GM19328 (cell line): ENCODE measurements around the gene LACTBL1.
"Not testable (repeated sequence)": the region's sequence is repeated elsewhere in the genome, so short reads cannot be mapped to it uniquely, and the experiment has no call there.

ENCODE experiments used
- ATAC-seq: cut with Tn5 transposase; IDR thresholded peaks from one replicate; pipeline ENCODE4 v1.9.1; 2021; ENCODE audit warnings: mild to moderate bottlenecking, moderate library complexity; ENCODE audit not compliant: unreplicated experiment

LACTBL1 gene, protein sequence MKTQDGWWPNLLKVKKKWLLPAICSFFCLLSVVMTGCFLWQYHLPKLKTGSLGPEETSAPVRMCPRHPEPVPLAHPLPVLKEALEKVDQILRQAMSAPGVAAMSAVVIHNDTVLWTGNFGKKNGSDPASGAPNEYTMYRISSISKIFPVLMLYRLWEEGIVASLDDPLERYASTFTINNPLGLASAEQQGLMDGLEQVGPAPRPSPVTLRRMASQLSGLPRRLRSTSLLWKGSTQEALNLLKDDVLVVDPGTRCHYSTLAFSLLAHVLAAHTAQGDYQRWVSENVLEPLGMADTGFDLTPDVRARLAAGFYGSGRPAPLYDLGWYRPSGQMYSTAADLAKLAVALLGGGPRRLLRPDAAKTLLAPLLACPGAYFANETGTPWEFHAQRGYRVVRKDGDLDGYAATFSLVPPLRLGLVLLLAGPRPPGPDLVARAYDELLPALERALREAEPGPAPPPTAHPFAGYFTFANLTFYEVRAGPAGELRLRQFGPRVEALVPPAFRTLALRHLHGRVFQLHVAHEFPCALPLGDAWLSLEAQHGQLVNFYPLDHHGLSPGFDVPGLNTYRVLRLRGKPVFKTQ

DNA sequence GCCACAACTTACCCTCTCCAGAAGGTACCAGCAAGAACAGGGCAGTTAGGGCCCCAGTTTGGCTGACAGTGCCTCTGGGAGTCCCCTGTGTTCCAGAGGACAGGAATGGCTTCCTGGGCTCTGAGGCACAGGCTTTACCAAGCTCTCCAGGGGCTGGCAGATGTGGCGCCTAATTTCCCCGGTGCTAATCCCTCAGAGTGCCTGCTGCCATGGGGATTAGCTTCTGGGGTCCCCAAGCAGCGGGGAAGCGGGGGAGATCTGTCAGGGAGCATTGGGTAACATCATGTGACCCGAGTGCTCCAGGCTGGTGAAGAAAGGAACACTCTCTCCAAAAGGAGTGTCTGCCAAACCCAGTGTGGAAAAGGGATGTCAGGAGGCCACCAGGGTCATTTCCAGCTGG, at the start of gene LACTBL1:
Gene LACTBL1, minus strand, starts transcription at position 107 of the 400 bp plus-strand sequence. CDS start 550 bp downstream, outside the sequence.
- ATAC-seq, result no peak

DNA sequence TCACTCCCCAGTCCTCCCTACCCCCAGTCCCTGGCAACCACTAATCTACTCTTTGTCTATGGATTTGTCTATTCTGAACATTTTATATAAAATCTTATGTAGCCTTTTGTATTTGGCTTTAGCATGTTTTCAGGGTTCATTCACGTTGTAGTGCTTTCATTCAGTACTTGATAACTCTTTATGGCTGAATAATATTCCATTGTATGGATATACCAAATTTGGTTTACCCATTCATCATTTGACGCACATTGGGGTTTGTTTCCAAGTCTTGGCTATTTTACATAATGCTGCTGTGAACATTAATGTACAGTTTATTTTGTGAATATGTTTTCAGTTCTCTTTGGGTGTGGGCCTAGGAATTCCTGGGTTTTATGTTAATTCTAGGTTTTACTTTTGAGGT, 49.2 kb upstream of the LACTBL1 start:
- ATAC-seq, result no peak

DNA sequence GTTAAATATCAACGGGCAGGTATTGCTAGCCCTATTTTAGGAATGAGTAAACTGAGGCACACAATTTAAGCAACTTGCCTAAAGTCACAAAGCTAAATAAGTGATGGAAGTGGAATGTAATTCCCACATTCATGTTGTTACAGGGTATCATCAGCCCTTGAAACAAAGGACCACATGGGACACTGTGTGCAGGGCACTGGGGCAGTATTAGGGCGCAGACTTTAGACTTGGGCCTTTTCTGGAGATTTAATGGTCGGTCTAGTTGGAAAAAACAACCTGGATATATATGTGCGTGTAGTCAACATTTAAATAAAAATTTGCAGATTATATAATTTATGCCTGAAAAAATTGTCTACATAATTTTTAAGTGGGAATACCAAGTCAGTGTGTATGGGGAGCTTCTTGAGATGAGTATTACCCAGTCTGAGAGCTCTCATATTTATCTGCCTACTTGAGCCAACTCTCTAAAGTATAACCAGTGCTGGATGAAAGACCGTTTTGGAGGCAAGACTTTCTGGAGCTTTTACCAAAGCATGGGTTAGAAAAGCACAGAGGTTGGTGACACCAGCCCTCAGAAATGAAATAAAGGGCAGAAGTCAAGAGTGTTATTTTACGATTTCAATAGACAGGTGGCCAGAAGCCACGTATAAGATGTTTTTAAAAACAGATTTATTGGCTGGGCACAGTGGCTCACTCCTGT, 48.2 kb upstream of the LACTBL1 start:
- ATAC-seq, result no peak

DNA sequence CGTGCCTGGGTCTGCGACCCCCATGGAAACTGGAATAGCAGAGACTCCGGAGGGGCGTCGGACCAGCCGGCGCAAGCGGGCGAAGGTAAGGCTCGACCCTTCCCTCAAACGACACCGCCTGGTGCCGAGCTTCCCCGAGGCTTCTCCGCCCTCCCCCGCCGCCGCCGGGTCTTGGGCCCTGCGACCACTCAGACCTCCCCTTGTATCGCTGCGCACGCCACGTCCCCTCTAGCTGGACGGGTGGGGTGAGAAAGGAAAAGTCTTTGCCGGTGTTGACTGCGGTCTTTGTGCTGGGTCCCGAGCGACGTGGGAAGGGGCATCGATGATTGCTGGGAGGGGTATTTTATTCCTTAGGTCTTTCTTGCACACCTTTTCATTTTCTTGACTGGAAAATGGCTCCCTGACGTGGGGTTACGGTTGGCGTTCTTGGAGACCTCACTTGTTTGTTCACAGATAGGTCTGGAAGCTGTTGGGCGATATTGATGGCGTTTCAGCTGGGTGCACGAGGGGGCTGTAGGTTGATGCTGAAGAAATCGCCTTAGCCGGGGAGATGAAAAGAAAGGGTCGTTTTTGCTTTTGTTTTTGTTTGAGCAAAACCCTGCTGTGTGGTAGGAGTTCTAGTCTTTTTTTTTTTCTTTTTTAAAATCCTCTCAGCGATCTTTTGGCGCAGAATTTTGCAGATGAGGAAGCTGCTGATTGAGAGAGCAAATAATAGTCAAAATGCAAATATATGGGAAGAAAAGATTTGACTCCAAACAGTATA, 47.4 kb upstream of the LACTBL1 start:
- ATAC-seq, result no peak

DNA sequence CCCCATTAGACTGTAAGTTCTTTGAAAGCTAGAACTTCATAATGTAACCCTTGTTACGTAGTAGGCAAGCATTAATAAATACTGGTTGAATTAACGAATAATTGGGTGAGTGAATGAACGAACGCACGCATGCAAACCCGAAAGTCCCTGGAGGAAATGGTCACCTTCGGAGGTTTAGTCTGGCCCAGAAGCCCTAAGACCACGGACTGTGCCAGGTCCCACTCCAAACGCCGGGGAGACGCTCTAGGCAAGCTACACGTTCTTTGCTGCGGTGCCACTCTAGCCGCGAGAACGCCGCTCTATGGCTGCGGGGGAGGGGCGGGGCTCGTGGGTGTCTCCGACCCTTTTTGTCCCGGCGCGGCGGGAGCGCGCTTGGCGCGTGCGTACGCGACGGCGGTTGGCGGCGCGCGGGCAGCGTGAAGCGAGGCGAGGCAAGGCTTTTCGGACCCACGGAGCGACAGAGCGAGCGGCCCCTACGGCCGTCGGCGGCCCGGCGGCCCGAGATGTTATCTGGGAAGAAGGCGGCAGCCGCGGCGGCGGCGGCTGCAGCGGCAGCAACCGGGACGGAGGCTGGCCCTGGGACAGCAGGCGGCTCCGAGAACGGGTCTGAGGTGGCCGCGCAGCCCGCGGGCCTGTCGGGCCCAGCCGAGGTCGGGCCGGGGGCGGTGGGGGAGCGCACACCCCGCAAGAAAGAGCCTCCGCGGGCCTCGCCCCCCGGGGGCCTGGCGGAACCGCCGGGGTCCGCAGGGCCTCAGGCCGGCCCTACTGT, 46.6 kb upstream of the LACTBL1 start, which contains the start of gene KDM1A:
Gene KDM1A, plus strand, starts transcription at position 375 of the 769 bp plus-strand sequence. Its CDS starts 129 bp downstream, at position 504.
- peak; percentile 94 for ATAC-seq

DNA sequence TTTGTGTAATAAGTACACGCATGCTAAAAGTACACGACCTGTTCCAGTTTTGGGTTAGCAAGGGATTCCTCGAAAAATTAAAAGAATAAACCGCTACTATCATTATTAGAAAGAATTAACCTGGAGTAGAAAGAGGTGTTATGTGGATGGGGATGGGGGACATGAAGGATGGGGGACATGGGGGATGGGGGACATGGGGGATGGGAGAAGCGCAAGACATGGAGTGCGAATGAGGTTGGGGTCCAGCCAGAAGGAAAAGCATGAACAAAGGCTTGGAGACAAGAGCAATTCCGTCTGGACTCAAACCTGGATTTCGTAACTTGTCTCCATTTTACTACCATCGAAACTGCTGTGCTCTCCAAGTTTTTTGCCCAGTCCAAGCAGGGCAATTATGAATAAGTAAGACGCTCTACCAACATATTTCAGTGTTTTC, 46.0 kb upstream of the LACTBL1 start:
- no peak for ATAC-seq

DNA sequence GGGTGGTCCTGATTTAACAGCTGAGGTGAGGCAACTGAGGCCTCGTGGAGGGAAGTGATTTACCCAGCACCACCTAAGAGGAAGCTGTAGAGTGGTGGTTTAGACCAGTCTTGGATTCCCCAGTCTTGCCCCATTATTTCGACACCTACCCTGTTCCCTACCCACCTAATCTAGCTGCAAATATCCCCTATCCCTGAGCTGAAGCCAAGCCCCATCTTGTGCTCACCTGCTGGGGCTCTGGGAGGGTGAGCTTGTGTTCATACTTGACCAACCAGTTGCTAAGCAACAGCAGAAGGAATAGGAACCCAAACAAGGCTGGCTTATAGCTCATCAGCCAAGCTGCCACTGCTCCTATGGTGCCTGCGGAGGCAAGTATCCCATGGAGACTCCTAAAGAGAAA, 41.0 kb upstream of the LACTBL1 start:
- ATAC-seq, result no peak

DNA sequence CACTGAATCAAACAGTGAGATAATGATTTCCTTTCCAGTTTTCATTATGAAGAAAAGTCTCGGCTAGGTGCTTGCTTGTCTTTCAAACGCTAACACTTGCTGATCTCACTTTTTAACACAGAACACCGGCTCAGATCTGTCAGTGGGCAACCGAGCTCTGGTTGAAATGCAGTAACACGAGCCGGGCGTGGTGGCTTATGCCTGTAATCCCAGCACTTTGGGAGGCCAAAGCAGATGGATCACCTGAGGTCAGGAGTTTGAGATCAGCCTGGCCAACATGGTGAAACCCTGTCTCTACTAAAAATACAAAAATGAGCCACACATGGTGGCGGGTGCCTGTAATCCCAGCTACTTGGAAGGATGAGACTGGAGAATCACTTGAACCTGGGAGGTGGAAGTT, 37.4 kb upstream of the LACTBL1 start:
- not testable (repeated sequence) for ATAC-seq

DNA sequence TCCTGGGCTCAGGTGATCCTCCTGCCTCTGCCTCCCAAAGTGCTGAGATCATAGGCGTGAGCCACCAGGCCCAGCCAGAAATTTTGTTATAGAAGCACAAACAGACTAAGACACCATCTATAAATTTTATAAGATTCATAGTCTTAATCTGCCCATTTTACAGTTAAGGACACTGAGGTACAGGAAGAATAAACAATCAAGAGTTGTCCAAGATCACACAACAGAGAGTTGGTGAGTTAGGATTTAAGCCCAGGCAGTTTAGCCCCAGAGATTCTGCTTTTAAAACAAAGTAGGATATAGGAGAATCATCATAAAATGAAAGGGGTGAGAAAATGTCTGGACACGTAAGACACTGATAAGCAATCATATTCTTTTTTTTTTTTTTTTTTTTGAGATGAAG, 36.2 kb upstream of the LACTBL1 start:
- ATAC-seq, result no peak

DNA sequence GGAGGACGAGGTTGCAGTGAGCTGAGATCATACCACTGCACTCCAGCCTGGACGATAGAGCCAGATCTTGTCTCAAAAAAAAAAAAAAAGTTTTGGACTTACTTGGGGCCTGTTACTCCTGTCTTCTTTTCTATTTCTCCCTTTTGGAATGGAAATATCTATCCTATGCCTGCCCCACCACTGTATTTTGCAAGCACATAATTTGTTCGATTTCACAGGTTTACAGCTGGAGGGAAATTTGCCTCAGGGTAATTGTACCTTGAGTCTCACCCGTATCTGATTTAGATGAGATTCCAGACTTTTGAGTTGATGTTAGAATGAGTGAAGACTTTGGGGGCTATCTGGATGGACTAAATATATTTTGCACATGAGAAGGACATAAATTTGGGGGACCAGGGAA, 34.4 kb upstream of the LACTBL1 start:
- ATAC-seq, result no peak

DNA sequence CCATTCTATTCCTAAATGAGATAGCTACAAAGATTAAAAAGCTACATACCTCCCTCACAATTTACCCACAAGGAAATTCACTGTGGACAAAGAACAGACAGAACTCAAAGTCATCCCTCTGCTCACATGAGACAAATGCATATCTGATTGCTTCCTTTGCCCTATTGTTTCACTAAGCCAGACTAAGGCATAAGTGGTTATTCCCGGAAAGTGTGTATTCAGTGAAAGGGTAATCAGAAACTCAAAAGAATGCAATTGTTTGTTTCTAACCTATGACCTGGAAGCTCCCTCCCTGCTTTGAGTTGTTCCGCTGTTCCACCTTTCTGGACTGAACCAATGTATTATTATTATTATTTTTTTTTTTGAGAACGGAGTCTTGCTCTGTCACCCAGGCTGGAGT, 32.1 kb upstream of the LACTBL1 start:
- not testable (repeated sequence) for ATAC-seq

DNA sequence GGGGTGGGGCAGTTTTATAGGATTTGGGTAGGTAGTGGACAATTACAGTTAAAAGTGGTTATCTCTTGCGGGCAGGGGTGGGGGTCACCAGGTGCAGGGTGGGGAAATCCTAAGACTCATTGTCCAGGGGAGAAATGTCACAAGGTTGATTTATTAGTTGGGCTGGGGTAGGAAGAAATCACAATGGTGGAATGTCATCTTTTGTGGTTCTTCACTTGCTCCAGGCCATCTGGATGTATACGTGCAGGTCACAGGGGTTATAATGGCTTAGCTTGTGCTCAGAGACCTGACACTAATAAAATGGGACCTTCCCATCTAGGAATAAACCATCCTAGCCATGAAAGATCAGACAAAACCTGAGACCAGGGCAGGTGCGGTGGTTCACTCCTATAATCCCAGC, 31.4 kb upstream of the LACTBL1 start:
- ATAC-seq, result no peak

DNA sequence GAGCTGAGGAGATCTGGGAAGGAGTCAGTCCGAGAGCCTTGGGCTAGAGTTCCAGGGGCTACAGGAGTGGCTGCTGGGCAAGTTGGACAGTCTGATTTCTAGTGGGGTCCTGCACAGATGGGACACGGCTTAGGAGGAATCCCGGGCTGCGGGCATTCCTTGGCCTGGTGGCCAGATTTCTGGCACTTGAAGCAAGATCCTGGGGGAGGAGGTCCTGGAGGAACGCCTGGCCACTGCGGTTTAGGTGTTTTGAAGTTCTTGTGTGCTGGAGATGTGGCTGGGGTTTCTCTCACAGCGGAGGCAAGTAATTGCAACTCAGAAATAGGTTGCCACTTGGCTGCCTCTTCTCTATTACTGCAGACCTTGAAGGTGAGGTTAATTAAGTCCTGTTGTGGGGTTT, 29.6 kb upstream of the LACTBL1 start:
- ATAC-seq, result not testable (repeated sequence)

DNA sequence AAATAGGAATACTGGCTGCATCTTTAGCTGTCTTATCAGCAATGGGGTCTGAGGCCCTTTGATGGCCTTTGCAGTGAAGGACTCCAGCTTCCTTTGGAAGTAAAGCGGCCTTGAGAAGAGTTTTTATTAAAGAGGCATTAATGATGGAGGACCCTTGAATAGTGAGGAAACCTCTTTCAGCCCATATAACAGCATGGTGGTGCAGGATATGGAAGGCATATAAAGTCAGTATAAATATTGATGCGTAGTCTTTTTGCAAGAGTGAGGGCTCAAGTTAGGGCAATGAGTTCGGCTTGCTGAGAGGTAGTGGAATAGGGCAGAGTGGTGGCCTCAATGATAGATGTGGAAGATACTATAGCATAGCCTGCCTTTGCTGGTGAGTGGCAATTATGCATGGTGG, 27.5 kb upstream of the LACTBL1 start:
- ATAC-seq, result not testable (repeated sequence)

DNA sequence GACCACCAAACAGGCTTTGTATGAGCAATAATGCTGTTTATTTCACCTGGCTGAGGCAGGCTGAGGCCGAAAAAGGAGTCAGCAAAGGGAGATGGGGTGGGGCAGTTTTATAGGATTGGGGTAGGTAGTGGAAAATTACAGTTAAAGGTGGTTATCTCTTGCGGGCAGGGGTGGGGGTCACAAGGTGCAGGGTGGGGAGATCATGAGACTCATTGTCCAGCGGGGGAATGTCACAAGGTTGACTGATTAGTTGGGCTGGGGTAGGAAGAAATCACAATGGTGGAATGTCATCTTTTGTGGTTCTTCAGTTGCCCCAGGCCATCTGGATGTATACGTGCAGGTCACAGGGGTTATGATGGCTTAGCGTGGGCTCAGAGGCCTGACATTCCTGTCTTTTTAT, 24.9 kb upstream of the LACTBL1 start:
- ATAC-seq, result not testable (repeated sequence)

DNA sequence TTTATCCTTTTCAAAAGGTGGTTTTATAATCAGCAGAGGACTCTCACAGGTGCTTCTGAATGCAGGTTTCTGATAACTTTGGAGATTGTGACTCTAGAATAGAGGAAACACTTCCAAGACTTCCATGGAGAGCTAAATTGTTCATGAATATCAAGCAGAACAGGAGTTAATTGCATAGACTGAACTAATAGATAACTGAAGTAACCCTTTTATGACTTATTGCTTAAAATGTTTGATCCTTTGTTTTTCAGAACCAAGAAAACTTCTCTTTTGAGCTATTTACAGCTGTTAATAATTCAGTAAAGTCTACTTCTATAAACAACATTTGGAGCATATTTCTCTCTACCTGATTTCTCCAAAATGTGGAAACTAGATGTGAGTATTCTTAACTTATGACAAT, 23.1 kb upstream of the LACTBL1 start:
- ATAC-seq, result no peak

DNA sequence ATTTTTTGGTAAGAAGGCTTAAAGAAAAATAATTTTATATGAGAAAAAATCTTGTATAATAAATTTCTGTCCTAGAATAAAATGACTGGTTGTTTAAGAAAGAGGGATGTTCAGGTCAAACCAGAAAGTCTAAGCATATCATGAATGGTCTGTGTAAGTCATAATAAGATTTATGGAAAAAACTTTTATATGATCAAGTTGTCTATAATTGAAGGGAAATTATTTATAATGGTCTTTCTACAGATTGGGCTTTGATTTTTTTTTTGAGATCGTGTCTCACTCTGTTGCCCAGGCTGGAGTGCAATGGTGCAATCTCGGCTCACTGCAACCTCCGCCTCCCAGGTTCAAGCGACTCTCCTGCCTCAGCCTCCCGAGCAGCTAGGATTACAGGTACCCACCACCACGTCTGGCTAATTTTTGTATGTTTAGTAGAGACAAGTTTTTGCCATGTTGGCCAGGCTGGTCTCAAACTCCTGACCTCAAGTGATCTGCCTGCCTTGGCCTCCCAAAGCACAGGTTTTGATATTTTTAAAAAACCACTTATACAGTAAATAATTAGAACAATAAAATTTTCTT, 20.6 kb upstream of the LACTBL1 start:
- not testable (repeated sequence) for ATAC-seq

DNA sequence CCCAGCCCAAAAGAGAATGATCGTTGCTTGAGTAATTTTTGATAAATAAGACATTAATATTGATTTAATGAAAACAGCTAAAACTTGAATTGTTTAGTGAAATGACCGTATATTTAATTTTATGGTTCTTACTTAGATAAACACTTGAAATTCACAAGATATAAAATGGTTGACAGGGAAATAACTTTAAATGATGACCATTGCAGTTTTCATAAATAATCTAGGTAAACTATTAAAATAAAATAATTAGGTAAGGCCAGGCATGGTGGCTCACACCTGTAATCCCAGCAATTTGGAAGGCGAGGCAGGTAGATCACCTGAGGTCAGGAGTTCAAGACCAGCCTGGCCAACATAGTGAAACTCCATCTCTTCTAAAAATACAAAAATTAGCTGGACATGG, 19.7 kb upstream of the LACTBL1 start:
- ATAC-seq, result not testable (repeated sequence)

DNA sequence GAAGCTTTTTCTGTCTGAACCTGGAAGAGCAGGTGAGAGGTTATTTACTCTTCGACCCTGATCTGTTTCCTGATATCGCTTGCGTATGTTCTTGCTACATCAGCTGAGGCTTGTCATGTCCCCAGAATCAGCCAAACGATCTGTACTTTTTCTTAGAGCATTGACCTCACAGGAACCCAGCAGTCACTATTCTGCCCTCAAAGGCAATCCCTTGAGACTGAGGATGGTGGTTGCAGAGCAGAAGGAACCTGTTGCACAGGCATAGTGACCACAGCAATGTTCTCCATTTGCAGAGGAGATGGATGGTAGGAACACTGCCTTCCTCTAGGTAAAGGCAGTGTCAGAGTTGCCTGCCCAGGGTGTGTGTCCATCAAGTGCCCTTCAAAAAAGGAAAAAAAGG, 11.3 kb upstream of the LACTBL1 start:
- no peak for ATAC-seq

DNA sequence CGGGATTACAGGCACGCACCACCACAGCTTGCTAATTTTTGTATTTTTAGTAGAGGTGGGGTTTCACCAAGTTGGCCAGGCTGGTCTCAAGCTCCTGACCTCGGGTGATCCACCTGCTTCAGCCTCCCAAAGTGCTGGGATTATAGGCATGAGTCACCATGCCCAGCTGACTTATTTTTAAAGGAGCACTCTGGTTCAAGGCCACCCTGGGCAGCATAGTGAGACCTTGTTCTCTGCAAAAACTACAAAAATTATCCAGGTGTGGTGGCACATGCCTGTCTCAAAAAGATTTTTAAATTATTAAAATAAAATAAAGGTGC, 7.8 kb upstream of the LACTBL1 start:
- not testable (repeated sequence) for ATAC-seq
